Fibroblast of the aortic adventitia (primary cell): Measurements from ENCODE around the gene CD300H. TPM values are rescaled to one million over a fixed set of nuclear protein-coding genes. Genes with fewer than 3 reads are reported as not detected.

Experiments used
- DNase-seq: peaks from one replicate; pipeline ENCODE4 v3.0.0-alpha.2; 2010; ENCODE audit warnings: low read depth
- H3K4me3 ChIP-seq: 2 replicates; pipeline ENCODE4 v1.5.1; 2011; ENCODE audit warnings: low read depth, mild to moderate bottlenecking, control low read depth, low read length, moderate library complexity
- total RNA-seq: library from RNA; depleted of rRNA; stranded (reverse); fragments of >200 nt; gene quantifications from 2 replicates; pipeline ENCODE4 v1.2.3, GENCODE V29; 2012; ENCODE audit warnings: low replicate concordance
- TF ChIP-seq, protein P1 (sequence below): IDR thresholded peaks from 2 replicates; pipeline ENCODE4 v1.5.1; 2011; ENCODE audit warnings: mild to moderate bottlenecking, low read length, control low read depth, inconsistent platforms; ENCODE audit not compliant: insufficient read depth

Gene CD300H
- total RNA-seq, 1 donor: not detected

- TF ChIP-seq, protein P1, sequence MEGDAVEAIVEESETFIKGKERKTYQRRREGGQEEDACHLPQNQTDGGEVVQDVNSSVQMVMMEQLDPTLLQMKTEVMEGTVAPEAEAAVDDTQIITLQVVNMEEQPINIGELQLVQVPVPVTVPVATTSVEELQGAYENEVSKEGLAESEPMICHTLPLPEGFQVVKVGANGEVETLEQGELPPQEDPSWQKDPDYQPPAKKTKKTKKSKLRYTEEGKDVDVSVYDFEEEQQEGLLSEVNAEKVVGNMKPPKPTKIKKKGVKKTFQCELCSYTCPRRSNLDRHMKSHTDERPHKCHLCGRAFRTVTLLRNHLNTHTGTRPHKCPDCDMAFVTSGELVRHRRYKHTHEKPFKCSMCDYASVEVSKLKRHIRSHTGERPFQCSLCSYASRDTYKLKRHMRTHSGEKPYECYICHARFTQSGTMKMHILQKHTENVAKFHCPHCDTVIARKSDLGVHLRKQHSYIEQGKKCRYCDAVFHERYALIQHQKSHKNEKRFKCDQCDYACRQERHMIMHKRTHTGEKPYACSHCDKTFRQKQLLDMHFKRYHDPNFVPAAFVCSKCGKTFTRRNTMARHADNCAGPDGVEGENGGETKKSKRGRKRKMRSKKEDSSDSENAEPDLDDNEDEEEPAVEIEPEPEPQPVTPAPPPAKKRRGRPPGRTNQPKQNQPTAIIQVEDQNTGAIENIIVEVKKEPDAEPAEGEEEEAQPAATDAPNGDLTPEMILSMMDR: no peak
- no peak for DNase-seq
- H3K4me3 ChIP-seq: no peak within 1 kb of the TSS
Observed at GRCh38 chr17:74545843-74546230, 21.5 kb downstream of the CD300H start, which contains the start of gene CD300C. Gene CD300C, minus strand, starts transcription at chr17:74546115. Its CDS starts 333 bp downstream, at chr17:74545782.

DNA sequence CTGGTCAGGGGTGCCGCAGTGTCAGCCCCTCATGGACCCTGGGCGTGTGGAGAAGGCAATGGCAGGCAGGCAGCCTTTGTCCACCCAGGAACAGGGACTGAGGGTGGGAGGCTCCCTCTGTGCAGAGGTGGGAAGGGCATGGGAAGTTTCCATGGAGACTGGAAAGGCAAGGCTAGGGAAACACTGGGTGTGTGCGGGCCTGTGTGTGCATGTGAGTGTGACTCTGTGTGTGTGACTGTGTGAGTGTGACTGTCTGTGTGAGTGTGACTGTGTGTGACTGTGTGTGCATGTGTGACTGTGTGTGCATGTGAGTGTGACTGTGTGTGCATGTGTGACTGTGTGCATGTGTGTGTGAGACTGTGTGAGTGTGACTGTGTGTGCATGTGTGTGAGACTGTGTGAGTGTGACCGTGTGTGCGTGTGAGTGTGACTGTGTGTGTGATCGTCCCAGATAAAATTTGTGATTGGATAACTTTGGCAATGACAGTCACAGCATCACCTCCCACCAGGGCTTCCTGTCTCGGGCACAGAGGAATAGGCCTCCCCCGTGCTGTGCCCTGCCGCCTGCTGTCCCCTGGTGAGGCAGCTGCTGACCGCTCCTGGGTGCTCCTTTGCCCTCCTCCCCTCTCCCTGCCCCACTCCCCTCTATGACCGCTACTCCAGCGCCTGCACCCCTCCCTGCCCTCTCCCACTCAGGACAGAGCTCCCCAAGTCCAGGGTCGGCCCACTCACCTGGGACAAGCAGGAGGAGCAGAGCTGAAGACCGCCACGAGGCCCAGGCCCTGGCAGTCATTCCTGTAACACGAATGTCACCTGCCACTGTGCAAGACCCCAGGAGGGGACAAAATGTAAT is 22.1 kb downstream of the CD300H start:
- no peak for DNase-seq
- no peak overlapping the region for H3K4me3 ChIP-seq
- TF ChIP-seq, protein P1: no peak

- no peak overlapping the region for H3K4me3 ChIP-seq
- no peak for DNase-seq
- TF ChIP-seq, protein P1: no peak
Observed at GRCh38 chr17:74543891-74544760, 23.2 kb downstream of the CD300H start.

GRCh38 chr17:74543406-74543805 is 23.9 kb downstream of the CD300H start:
- TF ChIP-seq, protein P1: no peak
- H3K4me3 ChIP-seq: no peak overlapping the region
- DNase-seq: no peak

DNA sequence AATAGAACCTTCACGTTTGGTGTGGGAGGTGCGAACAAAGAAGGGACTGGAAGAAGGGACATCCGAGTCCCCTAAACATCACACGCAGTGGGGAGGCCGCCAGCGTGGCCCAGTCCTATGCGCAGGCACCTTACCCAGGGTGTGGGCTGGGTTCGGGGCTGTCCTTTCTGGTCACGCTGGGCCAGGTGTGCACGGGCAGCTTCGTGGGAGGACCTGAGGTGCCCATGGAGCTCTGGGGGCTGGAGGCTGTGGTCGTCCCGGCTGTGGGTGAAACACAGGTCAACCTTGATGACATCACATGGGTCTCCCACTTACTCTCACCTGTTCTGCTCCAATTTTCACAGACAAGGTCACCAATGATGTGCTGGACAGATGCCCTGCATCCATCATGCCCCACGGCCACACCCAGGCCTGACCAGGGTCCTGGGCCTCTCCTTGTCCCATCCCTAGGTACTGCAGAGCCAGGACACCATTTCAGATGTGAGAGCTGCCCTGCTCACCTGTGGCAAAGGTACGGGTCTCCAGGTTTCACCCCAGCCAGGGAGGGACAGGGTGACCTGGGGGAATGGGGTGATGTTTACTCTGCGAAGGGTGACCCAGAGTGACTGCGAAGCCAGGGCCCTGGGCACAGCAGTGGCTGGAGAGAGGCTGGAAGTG is 24.5 kb downstream of the CD300H start:
- TF ChIP-seq, protein P1: no peak
- no peak overlapping the region for H3K4me3 ChIP-seq
- DNase-seq: no peak

- no peak overlapping the region for H3K4me3 ChIP-seq
- DNase-seq: no peak
- TF ChIP-seq, protein P1: no peak
Observed at GRCh38 chr17:74542166-74542565, 25.1 kb downstream of the CD300H start.
